ENCODE results near the gene PCDH15. TPM values are rescaled to one million over a fixed set of nuclear protein-coding genes. Genes with fewer than 3 reads are reported as not detected.

Gene PCDH15
- total and polyA plus RNA-seq, 2 of the 8 experiments (the other 6 are each of a cell fraction or from before 2014, with no cell fraction given) = 0.11 TPM; not detected in 1

GRCh38 chr10:54159924-54160323 lies 641.1 kb downstream of the PCDH15 start:
- Histone ChIP-seq H3K9ac (replicated peaks in 1 of 4; ENCODE audit: extremely low read depth in 1 of 4, low read depth in 3 of 4, low read length in 3 of 4) (no peak overlapping the region), H4K20me1 (replicated peaks in 1 of 2; ENCODE audit: control insufficient read depth in 1 of 2, insufficient read depth in 2 of 2, low read length in 2 of 2) (no peaks in the 10 kb centered on the region), H3K36me3 (ENCODE audit: control insufficient read depth in 2 of 4, insufficient read depth in 4 of 4, low read length in 3 of 4) (no peaks in the 10 kb centered on the region), H3K14ac (ENCODE audit: insufficient read length) (no peak overlapping the region), H3K27me3 (replicated peaks in 1 of 4; ENCODE audit: control insufficient read depth in 3 of 4, extremely low read depth in 1 of 4, insufficient read depth in 3 of 4, low read length in 3 of 4) (peaks cover 0 to 1% (median 0%) of the 10 kb centered on the region in 4 experiments; a peak in 1 of 7 replicates), H2BK20ac (ENCODE audit: low read length) (no peak overlapping the region), H3K79me1 (ENCODE audit: low read depth, low read length) (no peaks in the 10 kb centered on the region), H3K27ac (ENCODE audit: low read depth, low read length) (no peak overlapping the region), H3K4me2 (ENCODE audit: insufficient read depth in 1 of 2, low read depth in 2 of 2, low read length in 2 of 2) (no peak overlapping the region), H2AK5ac (ENCODE audit: low read depth, low read length) (no peak overlapping the region), H2BK5ac (ENCODE audit: low read depth, low read length) (no peak overlapping the region), H3K18ac (ENCODE audit: extremely low read depth, low read length) (no peak overlapping the region), H4K91ac (replicated peaks; ENCODE audit: insufficient read length, low read length) (no peak overlapping the region), H2BK12ac (ENCODE audit: low read depth, low read length) (no peak overlapping the region), H4K8ac (ENCODE audit: extremely low read depth, insufficient read depth, low read length) (no peak overlapping the region), H3K4ac (replicated peaks; ENCODE audit: insufficient read length, low read depth, low read length) (no peak overlapping the region), H2AFZ (ENCODE audit: low read length) (no peak overlapping the region), H3K79me2 (ENCODE audit: control insufficient read depth in 1 of 2, insufficient read depth in 2 of 2, low read length in 2 of 2) (no peaks in the 10 kb centered on the region), H2BK120ac (replicated peaks; ENCODE audit: low read depth, low read length) (no peak overlapping the region), H4K5ac (ENCODE audit: insufficient read length, low read depth, low read length) (no peak overlapping the region), H3K23me2 (ENCODE audit: low read depth, low read length) (no peaks in the 10 kb centered on the region; the same call in 1 of the 2 replicates), H3K23ac (ENCODE audit: insufficient read length) (no peak overlapping the region), H3K9me3 (ENCODE audit: insufficient read depth in 2 of 2, low read depth in 1 of 2, low read length in 1 of 2) (0 out of 4 replicates have a peak, but pooled peaks cover 0 to 3% of the 10 kb centered on the region in 2 experiments), H3K4me3 (ENCODE audit: extremely low read depth in 1 of 4, insufficient read depth in 2 of 4, low read depth in 3 of 4, low read length in 4 of 4) (no peak overlapping the region), H3K4me1 (replicated peaks in 1 of 4; ENCODE audit: control insufficient read depth in 3 of 4, insufficient read depth in 4 of 4, low read length in 3 of 4) (no peaks in the 10 kb centered on the region), H2BK15ac (ENCODE audit: low read length) (no peak overlapping the region), H3K56ac (replicated peaks; ENCODE audit: insufficient read length, low read depth, low read length) (no peak overlapping the region)
- FAIRE-seq (no peak), DNase-seq (ENCODE audit: low read depth in 1 of 2, low spot score in 2 of 2) (peak in 1 of 2 experiments; percentile 0)
- ChIA-PET POLR2A (ENCODE audit: partially characterized antibody) (no interaction called here), CTCF (ENCODE audit: partially characterized antibody) (no interaction called here)
- TF ChIP-seq HDAC6 (IDR thresholded peaks at IDR 0.05; ENCODE audit: low read depth, low read length) (no peak), SP4 (IDR thresholded peaks at IDR 0.05; ENCODE audit: low read length) (no peak), PHF8 (conservative IDR thresholded peaks at IDR 0.05; ENCODE audit: low read depth, low read length) (no peak), SAP30 (IDR thresholded peaks at IDR 0.05; ENCODE audit: insufficient read depth, insufficient replicate concordance, low read length) (no peak), JUND (IDR thresholded peaks at IDR 0.05; ENCODE audit: low read length) (peak; percentile 82; the same call in 1 of the 2 replicates), SP2 (IDR thresholded peaks at IDR 0.05; ENCODE audit: low read length) (no peak), POU5F1 (IDR thresholded peaks at IDR 0.05; ENCODE audit: low read depth, low read length) (no peak), CHD2 (IDR thresholded peaks at IDR 0.05; ENCODE audit: low read length) (no peak), RXRA (IDR thresholded peaks at IDR 0.05; ENCODE audit: insufficient read depth, low read depth, low read length) (no peak), JUN (IDR thresholded peaks at IDR 0.05; ENCODE audit: low read depth, low read length) (0 out of 2 replicates have a peak, but pooled peaks have one; percentile 45), EP300 (IDR thresholded peaks at IDR 0.05; ENCODE audit: borderline replicate concordance in 1 of 2, low read depth in 2 of 2, low read length in 2 of 2) (no peak), RBBP5 (IDR thresholded peaks at IDR 0.05; ENCODE audit: borderline replicate concordance, low read depth, low read length) (no peak)
- TF ChIP-seq, protein P1, sequence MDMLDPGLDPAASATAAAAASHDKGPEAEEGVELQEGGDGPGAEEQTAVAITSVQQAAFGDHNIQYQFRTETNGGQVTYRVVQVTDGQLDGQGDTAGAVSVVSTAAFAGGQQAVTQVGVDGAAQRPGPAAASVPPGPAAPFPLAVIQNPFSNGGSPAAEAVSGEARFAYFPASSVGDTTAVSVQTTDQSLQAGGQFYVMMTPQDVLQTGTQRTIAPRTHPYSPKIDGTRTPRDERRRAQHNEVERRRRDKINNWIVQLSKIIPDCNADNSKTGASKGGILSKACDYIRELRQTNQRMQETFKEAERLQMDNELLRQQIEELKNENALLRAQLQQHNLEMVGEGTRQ (IDR thresholded peaks at IDR 0.05; ENCODE audit: low read length) = no peak
